OCI-LY3 (cell line): ENCODE results near the gene CD300LF.

Source experiments
- CTCF ChIP-seq: fragments of 200-600, 300-600 bp; sonication (generic); IDR thresholded peaks from 2 replicates; pipeline ENCODE4 v1.5.1; 2014; ENCODE audit warnings: antibody characterized with exemption, low read length, low read depth
- EZH2phosphoT487 ChIP-seq: fragments of 200-600 bp; shearing (Covaris generic); IDR thresholded peaks from 2 replicates; pipeline ENCODE4 v1.6.1; 2018; ENCODE audit warnings: antibody characterized with exemption, mixed run types, low read depth

GRCh38 chr17:74678541-74678940 lies 34.2 kb downstream of the CD300LF start:
- TF ChIP-seq CTCF (no peak), EZH2phosphoT487 (no peak)
